ENCODE measurements around the gene S100A9.
"Not testable (repeated sequence)": the region's sequence is repeated elsewhere in the genome, so short reads cannot be mapped to it uniquely, and the experiment has no call there.

Gene S100A9

DNA sequence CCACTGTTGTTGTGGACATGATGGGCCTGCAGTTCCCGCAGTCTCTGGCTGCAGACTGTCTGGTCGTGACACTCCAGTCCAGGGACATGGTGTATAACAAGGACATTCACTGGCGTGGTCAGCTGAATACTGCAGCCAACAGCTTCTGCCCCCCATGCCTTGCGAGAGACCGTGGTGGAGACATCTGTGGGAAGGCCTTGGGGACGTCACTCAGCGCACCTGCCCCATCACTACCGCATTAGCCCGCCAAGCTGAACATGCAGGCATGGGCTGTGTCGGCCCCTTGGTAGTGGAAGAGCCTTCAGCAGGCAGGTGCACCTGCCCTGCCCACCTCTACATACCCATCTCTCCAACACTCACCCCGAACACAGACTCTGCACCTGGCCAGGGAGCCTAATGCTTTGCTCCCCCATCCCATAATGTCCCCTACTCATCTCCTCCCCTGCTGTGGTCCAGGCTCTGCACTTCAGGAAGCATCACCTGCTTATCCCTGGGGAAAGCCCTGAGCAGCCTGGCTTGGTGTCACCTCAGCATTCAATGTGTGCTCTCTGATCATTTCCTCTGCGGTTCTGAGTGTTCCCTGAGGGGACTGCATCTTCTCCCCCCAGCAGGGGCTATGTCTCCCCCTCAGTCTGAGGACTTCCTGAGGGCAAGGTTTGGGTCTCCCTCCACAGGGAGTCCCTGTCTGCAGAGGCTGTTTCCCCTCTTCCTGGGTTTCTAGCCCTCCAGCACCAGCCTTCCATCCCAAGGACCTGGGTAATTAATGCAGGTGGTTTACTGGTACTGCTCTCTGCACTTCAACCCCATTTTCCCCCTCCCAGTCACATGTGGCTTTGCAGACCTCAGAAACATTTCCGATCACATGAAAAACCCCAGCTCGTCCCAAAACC, 12.2 kb upstream of the S100A9 start:
- DNase-seq (ENCODE audit: low read depth): no peak

DNA sequence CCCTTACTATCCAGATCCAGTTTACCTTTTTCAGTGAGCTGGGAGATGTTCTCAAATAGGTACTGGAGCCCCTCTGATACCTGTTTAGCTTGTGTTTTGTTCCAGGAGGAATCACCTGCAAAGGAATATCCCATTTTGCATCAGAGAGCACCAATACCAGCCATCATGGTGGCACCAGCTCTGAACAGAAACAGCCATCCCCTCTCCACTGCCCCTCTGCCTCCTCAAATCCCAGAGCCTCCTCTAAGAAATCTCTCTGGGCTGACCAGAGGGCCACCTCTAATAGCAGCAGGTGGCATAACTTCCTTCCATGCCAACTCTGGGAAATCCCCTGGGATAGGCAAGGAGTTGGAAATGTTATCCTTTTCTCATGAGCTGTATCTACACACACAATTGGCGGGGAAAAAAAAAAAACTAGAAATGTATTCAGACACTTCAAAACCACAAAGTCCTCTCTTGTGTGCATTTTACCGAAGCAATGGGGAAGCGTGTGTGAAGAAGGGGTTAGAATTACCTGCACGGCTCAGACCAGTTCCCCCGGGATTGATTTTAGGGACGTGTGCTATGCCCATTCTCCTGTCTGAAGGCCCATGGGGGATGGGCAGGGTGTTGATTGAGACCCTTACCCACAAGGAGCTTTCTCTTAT, 11.5 kb upstream of the S100A9 start:
- DNase-seq (ENCODE audit: low read depth): no peak

DNA sequence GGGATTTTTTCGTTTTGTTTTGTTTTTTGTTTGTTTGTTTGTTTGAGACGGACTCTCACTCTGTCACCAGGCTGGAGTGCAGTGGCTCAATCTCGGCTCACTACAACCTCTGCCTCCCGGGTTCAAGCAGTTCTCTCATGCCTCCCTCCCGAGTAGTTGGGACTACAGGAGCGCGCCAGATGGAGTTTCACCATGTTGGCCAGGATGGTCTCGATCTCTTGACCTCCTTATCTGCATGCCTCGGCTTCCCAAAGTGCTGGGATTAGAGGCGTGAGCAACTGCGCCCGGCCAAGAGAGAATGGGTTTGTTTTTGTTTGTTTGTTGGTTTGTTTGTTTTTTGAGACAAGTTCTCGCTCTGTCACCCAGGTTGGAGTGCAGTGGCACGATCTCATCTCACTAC, 10.6 kb upstream of the S100A9 start:
- not testable (repeated sequence) for DNase-seq (ENCODE audit: low read depth)

DNA sequence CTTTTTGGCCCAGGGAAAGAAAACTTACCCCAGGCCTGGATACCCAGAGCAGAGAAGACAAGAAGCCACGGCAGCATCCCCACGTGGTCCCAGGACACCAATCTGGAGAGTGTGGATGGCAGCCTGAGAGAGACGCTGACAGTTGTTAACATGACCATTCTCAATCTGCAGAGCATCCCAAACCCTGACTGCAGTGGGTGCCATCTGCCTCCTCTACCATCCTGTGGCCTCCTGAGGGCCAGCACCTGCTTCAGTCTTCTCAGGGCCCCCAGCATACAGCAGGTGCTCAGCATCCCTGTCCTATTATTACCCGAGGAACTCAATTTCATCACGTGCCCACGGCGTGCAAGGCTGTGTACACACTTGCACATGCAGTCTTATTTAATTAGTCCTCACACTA, 9.8 kb upstream of the S100A9 start:
- DNase-seq (ENCODE audit: low read depth): no peak

DNA sequence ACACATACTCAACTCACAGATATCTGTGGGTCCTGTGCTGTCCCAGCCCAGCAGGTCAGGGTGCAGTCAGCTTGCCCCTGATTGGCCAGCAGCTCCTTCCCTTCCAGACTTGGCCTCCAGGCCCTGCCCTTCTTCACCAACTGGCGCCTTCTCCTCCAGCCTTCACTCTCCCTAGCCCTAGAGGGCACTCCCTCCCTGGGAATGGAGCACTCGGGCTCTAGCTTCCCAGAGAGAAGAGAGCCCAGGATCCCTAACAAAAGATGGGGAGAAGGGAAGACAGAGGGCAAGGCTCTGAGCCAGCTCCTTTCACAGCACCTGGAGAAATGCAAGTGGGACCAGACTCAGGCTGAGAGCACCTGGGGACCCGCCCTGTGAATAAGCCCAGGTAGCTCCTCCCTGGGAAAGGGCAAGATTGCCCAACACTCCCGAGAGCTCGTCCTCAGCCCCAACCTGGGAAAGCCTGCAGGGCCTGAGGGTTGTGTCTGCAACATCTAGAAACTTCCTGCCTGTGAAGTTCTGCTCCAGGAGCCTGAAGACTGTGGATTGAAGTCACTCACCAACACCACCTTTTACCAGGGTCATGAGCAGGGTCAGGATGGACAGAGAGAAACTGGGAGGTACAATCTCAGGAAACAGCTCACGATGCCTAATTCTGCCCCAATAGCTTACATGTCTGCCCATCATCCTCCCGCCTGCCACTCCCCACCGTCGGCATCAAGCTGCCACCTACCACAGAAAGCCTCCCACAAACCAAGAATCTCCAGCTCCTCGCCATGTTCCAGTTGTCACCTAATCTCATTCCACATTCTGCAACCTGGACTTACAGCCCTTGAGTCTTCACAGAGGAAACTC, 8.9 kb upstream of the S100A9 start, which contains the start of gene PGLYRP4:
PGLYRP4 (minus strand) TSS at position 331 of the 852 bp plus-strand sequence. CDS start 909 bp downstream, outside the sequence.
- no peak for DNase-seq (ENCODE audit: low read depth)

DNA sequence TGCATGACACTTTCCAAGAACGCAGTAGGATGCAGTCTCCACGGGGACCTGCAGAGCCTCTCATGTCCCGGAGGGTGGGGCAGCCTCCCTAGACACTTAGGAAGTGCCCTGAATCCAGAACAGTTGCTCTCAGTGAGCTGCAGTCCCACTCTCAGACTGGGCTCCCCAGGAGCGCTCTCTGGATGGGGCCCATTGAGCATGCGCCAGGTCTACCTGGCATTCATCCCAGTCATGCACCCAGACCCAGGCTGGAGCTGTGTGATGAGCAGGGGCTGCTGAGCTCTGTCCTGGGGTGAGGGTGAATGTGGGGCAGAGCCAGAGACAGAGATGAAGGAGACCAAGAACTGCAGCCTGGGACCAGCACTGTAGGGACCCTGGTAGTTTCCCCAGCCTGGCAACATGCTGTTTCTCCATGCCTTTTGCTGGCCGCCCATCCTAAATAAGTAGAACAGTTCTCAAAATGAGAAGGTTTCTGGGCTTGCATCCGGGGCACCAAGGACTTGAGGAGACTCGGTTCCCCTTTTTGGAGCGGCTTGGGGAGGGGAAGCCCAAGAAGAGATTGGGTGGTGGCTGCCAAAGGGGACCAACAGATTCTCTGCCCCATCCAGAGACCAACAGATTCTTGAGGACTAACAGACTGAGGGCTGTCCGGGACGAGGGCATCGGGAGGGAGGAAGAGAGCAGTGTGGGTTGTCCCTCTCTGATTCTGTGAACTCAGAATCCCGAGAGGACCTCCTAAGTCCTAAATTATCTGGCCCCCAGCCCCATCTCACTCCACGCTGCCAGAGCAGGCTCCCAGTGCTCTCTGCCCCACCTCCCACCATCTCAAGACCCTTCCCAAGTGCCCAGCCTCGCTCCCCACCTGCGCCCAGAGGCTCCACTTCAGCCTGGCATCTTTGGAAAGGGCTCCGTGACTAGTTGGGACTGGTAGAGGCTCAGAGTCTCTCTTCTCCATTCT, 8.0 kb upstream of the S100A9 start:
- DNase-seq (ENCODE audit: low read depth): no peak

DNA sequence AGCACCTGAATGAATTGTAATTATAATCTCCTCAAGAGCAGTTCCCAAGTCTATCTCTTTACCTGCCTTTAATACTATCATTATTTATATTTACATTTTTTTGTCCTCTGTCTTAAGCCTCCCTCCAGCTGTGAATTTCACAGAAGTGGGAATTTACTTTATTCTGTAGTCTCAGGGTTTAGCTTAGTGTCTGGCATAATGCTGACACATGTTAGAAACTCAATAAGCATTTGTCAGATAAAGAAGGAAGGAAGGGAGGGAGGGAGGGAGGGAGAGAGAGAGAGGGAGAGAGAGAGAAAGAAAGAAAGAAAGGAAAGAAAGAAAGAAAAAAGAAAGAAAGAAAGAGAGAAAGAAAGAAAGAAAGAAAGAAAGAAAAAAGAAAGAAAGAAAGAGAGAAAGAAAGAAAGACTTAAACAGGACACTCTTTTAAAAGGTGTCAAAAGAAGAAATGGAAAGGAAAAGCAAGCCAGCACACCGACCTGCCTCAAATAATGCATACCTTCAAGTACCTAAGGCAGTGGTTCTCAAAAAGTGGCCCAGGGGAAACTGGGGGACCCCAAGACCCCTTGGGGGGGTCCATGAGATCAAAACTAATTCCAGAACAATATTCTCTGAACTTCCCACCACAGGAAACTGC, 7.2 kb upstream of the S100A9 start:
- no peak for DNase-seq (ENCODE audit: low read depth)

DNA sequence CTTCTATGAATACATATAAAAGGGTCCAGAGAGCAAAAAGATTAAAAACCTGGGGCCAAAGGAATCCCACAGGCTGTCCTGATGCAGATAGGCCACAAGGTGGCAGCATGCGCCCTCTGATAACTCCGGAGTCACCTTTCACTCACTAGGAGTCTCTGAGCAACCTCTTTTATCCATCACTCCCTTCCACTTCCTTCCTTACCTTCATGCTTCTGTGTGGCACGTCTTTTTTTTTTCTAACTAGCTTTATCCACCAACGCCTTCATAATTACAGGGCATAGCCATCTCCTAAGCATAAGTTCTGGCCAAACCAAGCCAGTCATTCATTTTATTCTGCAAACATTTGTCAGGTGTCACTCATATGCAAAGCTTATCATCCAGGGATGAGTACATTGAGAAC, 5.1 kb upstream of the S100A9 start:
- DNase-seq (ENCODE audit: low read depth): peak; percentile 41

DNA sequence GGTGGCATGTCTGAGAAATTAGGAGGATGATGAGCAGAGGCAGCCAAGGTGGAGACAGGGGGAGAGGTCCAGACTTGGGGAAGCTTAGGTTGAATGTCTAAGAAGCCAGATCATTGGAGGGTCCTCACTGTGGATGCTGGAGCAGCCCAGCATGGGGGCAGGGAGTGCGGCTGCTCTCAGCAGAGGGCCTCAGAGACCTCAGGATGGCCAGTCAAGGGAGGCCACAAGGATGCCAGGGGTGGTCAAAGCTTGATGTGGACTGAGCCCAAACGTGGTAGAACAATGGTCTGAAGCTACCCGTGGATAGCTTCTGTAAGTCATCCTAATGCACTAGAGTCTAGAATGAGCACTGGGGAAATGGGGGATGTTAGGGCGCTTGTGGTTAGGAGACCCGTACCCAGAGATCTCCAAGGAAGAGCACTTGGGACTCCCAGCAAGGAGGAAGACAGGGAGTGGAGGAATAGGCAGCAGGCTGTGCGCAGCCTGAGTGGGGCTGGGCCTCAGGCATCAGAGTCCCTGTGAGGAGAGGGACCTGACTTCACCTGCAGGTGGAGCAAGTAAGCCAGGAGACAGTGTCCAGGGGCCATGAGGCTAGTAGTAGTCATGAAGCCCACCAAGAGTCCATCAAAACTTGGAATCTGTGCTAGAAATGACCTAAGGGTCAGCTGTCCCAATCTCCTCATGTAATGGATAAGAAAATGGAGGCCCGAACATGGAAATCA, 4.3 kb upstream of the S100A9 start:
- DNase-seq (ENCODE audit: low read depth): no peak

DNA sequence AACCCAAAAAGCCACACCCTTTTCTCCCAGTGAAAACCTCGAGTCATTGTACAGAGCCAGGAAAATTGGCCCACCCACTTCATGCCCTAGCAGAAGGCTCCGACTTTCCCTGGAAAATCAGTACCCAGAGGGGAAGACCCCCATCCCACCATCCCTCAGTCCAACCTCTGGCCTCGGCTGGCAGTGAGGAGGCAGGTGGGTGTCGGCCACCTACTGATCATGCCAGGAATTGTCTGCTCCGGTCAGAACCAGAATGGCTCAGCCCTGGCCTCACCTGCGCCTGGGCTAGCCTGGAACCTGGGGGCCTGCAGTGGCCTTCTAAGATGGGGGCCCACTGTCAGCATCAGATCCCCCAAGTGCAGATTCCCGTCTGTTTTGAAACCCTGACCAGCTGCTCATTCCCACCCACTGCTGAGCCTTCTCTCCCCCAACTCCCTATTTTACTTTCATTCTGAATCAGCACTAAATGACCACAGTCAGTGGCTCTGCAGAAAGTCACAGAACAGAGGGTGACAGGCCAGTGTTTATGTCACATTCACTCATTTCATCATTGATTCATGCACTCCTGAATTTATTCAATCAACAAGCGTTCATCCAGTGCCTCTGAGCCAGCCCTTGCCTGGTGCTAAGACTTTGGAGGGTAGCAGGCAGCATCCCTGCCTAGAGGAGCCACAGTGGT, 3.0 kb upstream of the S100A9 start:
- DNase-seq (ENCODE audit: low read depth): no peak

DNA sequence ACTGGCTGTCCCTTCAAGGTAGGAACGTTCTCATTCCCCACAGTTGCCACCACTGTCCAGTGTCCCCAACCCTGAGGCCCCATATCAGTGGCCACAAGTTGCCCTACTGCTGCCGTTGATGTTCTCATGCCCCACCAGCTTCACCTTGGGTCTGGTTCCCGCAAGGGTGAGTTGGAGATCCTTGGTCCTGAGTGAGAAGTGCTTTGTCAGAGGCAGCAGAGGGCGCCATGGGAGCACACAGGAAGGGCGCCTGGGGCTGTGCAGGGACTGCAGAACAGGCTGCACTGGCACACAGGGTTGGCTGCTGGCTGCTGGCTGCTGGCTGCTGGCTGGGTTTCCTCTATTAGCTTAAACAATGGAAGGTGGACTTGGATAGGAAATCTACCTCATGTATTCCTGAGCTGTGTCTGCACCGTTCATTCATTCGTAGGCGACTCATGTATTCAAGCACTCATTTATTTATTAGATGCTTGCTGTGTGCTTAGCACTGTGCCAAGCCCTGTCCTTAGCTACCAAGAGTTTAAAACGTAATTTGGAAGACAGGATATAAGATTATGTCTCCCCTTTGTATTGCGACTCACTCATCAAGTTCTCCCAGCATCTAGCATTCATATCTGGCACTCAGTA, 2.1 kb upstream of the S100A9 start:
- peak; percentile 47 for DNase-seq (ENCODE audit: low read depth)

DNA sequence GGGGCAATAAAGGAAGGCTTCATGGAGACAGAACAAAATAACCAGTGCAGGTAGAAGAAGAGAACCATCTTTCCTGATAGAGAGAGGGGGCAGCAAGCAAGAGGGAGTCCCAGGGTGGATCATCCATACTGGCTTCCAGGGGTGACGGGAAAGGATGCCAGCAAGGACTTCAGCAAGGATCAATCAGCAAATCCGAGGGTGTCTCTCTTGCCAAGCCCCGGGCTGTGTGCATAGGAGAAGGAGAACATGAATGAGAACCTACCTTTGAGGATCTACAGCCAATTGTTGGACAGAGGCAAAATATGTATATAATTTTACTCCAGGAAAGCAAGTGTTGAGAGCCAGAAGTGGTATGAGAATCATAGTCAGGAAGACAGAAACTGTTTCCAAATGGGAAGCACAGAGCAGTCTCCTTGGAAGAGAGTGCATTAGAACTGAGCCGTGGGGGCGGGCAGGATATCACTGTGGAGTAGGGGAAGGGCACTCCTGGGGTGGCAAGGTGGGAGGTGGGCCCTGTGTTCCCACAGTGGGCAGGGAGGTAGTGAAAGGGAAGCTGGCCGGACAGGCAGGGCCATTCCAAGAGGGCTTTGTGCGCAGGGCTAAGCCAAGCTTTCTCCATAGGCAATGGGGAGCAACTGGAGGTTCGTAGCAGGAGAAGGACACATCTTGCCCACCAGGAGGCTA, 1.1 kb upstream of the S100A9 start:
- no peak for DNase-seq (ENCODE audit: low read depth)

DNA sequence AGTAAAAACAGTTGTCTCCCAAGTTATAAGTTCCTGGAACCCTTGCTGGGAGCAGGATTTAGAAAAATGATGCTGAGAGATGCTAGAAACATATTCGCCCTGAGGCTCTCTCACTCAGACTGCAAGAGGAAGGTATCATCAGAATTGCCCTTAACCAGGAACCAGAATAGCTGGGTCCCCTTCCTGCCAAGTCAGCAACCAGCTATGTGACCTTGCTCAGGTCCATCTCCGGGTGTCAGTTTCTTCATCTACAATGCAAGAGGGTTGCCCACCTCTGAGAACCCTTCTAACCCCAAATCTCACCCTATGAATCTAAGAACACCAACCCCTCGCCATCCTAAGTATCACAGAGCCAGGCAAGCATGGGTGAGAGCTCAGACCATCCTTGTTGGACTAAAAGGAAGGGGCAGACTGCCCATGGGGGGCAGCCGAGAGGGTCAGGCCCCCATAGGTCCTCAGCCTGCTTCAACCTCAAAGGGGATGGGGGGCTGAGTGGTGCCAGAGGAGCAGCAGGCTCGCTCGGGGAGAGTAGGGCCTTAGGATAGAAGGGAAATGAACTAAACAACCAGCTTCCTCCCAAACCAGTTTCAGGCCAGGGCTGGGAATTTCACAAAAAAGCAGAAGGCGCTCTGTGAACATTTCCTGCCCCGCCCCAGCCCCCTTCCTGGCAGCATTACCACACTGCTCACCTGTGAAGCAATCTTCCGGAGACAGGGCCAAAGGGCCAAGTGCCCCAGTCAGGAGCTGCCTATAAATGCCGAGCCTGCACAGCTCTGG, 390 bp upstream of the S100A9 start:
- DNase-seq (ENCODE audit: low read depth): no peak

DNA sequence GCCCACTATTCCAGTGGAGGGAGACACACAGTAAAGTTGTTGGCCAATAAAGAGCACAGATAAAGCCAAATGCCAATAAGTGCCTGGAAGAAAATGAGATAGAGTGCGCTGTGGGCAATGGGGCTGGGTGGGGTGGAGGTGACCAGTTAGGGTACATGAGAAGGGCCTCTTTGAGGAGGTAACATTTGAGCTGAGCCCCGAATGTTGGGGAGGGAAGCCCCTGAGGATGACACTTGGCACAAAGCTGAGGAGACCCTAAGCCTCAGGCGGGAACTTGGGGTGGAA, 979 bp downstream of the S100A9 start:
- DNase-seq (ENCODE audit: low read depth): no peak

DNA sequence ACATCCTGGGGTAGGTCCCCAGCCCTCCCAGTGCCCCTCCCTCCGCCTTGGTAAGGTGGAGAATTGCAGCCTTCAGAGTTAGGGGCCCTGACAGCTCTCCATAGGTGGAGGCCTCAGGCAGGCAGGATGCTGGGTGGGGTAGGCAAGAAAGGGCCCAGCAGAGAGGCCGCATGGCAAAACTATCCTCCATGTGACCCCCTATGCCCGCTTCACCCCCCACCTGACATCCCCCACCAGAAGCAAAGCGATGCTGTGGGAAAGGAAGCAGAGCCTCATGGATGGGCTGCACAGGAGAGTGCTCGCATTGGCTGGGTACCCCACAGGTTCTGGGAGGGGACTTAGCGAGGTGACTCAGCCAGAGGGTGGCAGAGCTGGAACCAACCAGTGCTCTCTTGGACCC, 1.6 kb downstream of the S100A9 start:
- no peak for DNase-seq (ENCODE audit: low read depth)

DNA sequence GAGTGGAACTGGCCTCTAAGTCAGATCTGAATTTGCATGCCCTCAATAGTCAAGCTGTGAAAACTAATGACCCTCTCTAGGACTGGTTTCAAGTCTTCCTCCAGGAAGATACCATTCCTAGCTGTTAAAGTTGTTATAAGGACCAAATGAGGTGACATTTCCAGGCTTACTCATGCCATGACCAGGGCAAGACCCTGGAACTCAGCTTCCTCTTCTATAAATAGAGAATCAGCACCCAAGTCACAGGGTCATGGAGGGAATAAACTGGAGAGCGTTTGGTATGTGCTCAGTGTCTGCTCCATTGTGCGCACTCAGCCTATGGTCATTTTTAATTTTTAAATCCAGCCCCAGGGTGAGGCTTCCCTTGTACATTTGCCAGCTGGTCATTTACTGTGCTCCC, 2.5 kb downstream of the S100A9 start:
- DNase-seq (ENCODE audit: low read depth): no peak

DNA sequence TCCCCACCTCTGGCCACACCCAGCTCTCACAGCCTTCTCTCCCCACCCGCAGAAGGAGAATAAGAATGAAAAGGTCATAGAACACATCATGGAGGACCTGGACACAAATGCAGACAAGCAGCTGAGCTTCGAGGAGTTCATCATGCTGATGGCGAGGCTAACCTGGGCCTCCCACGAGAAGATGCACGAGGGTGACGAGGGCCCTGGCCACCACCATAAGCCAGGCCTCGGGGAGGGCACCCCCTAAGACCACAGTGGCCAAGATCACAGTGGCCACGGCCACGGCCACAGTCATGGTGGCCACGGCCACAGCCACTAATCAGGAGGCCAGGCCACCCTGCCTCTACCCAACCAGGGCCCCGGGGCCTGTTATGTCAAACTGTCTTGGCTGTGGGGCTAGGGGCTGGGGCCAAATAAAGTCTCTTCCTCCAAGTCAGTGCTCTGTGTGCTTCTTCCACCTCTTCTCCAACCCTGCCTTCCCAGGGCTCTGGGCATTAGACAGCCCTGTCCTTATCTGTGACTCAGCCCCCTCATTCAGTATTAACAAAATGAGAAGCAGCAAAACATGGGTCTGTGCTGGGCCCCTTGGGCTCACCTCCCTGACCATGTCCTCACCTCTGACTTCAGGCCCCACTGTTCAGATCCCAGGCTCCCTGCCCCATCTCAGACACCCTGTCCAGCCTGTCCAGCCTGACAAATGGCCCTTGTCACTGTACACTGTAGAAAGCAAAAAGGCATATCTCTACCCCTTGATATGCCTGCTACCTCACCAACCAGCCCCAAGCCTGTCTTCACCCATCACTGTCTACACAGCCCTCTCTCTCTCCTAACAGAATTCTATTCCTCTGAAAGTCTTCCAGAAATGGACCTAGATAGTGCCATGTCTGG, 3.2 kb downstream of the S100A9 start:
- no peak for DNase-seq (ENCODE audit: low read depth)
